Fibroblast of the aortic adventitia (primary cell): ENCODE results near the gene IKZF1. TPM values are rescaled to one million over a fixed set of nuclear protein-coding genes. Genes with fewer than 3 reads are reported as not detected.

Experiments
- DNase-seq: peaks from one replicate; pipeline ENCODE4 v3.0.0-alpha.2; 2010; ENCODE audit warnings: low read depth
- H3K4me3 ChIP-seq: 2 replicates; pipeline ENCODE4 v1.5.1; 2011; ENCODE audit warnings: low read depth, mild to moderate bottlenecking, control low read depth, low read length, moderate library complexity
- total RNA-seq: library from RNA; depleted of rRNA; stranded (reverse); fragments of >200 nt; gene quantifications from 2 replicates; pipeline ENCODE4 v1.2.3, GENCODE V29; 2012; ENCODE audit warnings: low replicate concordance
- TF ChIP-seq, protein P1 (sequence below): IDR thresholded peaks from 2 replicates; pipeline ENCODE4 v1.5.1; 2011; ENCODE audit warnings: mild to moderate bottlenecking, low read length, control low read depth, inconsistent platforms; ENCODE audit not compliant: insufficient read depth

The IKZF1 gene
- total RNA-seq, 1 donor = not detected

DNA sequence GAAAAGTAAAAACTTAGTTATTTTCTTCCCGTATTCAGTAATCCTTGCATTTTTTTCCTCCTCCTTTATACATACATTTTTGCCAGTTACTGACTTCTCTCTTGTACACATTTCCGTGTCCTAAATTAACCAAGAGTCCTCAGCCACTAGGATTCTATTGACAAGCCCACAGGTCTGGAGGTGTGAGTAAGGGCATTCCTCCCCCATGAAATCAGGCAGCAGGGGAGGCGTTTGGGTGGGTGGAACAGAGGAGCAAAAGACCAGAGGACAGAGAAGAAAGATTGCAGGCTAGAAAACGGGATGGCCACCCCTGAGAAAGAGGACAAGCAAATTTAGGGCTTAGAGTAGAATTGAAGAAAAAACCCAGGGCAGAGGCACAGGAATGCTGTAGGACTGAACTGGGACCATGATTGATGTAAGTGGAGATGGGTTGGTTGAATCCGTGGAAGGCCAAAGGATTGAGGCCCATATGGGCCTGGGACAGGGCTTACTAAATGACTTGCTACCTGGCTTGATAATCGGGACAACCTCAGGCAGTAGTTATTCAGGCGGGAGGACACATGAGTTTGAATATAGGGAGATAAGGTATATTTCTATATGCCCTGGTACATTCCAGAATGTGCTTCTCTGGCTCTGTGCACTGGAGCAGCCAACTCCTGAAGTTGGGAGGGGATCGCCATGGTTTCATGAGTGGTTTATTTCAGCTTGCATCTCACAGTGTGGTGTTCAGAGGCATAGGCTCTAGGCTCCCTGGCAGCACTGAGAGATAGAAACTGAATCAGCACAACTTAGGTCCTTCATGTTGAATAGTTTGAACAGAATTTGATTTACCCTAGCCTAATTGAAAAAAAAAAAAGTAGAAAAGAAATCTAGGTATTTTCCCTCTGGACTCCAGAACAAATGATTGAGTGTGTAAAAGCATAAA, 28.0 kb downstream of the IKZF1 start:
- no peak overlapping the region for H3K4me3 ChIP-seq
- TF ChIP-seq, protein P1, sequence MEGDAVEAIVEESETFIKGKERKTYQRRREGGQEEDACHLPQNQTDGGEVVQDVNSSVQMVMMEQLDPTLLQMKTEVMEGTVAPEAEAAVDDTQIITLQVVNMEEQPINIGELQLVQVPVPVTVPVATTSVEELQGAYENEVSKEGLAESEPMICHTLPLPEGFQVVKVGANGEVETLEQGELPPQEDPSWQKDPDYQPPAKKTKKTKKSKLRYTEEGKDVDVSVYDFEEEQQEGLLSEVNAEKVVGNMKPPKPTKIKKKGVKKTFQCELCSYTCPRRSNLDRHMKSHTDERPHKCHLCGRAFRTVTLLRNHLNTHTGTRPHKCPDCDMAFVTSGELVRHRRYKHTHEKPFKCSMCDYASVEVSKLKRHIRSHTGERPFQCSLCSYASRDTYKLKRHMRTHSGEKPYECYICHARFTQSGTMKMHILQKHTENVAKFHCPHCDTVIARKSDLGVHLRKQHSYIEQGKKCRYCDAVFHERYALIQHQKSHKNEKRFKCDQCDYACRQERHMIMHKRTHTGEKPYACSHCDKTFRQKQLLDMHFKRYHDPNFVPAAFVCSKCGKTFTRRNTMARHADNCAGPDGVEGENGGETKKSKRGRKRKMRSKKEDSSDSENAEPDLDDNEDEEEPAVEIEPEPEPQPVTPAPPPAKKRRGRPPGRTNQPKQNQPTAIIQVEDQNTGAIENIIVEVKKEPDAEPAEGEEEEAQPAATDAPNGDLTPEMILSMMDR = no peak

DNA sequence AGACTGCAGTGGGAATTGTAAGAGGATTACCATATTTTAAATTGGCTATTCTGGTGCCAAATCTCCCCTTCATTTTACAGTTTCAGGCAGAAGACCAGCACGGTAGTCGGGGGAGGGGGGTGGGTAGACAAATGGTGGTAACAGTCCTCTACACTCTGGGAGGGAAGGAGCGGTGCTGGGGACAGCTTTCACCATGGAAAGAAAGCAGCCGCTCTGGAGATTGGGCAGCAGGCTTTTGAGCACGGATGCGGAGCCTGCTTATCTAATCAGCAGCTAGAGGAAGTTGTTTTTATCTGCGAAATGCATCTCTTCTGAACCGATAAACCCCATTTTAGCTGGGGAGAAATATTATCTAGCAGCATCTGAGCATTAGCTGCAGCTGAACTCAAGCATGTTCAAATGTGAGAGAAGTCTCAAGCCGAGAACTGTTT, 28.7 kb downstream of the IKZF1 start:
- H3K4me3 ChIP-seq = no peak overlapping the region
- no peak for DNase-seq
- TF ChIP-seq, protein P1 = no peak

More for the DNA sequence above, 28.0 kb downstream of the IKZF1 start:
- DNase-seq = no peak

- no peak for DNase-seq
- TF ChIP-seq, protein P1 = no peak
- no peak overlapping the region for H3K4me3 ChIP-seq
Measured at GRCh38 chr7:50334341-50334994, 30.0 kb downstream of the IKZF1 start.

DNA sequence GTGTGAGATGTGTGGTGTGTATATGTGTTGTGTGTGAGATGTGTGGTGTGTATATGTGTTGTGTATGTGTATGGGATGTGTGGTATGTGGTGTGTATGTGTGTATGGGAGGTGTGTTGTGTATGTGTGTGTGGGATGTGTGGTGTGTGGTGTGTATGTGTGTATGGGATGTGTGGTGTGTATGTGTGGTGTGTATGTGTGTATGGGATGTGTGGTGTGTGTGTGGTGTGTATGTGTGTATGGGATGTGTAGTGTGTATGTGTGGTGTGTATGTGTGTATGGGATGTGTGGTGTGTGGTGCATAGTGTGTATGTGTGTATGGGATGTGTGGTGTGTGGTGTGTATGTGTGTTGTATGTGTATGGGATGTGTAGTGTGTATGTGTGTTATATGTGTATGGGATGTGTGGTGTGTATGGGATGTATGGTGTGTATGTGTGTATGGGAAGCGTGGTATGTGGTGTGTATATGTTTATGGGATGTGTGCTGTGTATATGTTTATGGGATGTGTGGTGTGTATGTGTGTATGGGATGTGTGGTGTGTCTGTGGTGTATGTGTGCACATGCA, 30.8 kb downstream of the IKZF1 start:
- H3K4me3 ChIP-seq = no peak overlapping the region
- no peak for DNase-seq
- TF ChIP-seq, protein P1 = no peak

GRCh38 chr7:50335795-50336754, 31.6 kb downstream of the IKZF1 start:
- no peak overlapping the region for H3K4me3 ChIP-seq
- TF ChIP-seq, protein P1 = no peak
- DNase-seq = no peak
